ENCODE data around the gene PRICKLE2.

The PRICKLE2 gene

DNA sequence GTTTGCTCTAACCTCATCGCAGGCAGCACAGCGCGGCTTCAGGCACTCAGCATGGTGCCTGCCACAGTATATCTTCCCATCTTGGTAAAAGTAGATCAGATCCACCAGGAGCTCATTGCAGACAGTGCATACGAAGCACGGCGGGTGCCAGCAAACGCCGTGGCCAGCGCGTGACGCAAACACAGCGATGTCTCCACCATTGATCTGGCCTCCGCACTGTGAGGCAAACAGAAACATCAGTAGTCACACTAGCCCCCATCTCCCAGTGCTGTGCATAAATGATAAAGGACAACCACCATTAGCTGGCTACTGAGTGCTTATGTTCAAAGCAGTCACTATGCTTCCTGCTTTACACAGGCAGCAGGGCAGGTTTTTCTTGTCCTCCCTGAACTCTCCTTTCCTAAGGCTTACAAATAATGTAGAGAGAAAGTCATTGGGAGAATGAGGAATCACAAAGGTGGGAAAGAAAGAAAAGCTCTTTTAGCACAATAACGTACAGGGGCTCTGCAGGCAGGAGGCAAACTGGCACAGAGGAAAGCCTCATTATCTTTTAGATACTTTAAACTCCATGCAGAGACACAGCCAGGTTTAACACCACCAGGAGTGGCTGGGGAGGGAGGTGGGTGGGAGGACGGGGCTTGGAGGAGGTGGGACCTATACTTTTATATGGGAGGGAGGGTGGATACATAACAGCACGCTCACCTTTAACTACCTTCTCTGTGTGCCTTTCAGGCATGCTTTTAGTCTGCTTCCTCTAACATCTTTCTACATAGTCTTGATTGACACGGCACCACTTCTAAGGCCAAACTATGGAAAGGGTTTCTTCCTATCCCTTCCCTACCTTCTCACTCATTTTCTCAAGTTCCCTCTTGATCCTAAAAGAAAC is 67.9 kb downstream of the PRICKLE2 start:
- Histone ChIP-seq H3K4me1 (ENCODE audit: control insufficient read depth in 1 of 2, insufficient read depth in 1 of 2, low read depth in 1 of 2, low read length in 1 of 2) (no peaks in the 10 kb centered on the region), H3K9me3 (no peaks in the 10 kb centered on the region), H3K4me3 (ENCODE audit: low read depth in 1 of 2, low read length in 1 of 2) (no peak overlapping the region), H3K27ac (no peak overlapping the region), H3K36me3 (no peaks in the 10 kb centered on the region), H3K27me3 (peaks cover 40% of the 10 kb centered on the region)
- TF ChIP-seq, protein P1, sequence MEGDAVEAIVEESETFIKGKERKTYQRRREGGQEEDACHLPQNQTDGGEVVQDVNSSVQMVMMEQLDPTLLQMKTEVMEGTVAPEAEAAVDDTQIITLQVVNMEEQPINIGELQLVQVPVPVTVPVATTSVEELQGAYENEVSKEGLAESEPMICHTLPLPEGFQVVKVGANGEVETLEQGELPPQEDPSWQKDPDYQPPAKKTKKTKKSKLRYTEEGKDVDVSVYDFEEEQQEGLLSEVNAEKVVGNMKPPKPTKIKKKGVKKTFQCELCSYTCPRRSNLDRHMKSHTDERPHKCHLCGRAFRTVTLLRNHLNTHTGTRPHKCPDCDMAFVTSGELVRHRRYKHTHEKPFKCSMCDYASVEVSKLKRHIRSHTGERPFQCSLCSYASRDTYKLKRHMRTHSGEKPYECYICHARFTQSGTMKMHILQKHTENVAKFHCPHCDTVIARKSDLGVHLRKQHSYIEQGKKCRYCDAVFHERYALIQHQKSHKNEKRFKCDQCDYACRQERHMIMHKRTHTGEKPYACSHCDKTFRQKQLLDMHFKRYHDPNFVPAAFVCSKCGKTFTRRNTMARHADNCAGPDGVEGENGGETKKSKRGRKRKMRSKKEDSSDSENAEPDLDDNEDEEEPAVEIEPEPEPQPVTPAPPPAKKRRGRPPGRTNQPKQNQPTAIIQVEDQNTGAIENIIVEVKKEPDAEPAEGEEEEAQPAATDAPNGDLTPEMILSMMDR (IDR thresholded peaks at IDR 0.05) = no peak

DNA sequence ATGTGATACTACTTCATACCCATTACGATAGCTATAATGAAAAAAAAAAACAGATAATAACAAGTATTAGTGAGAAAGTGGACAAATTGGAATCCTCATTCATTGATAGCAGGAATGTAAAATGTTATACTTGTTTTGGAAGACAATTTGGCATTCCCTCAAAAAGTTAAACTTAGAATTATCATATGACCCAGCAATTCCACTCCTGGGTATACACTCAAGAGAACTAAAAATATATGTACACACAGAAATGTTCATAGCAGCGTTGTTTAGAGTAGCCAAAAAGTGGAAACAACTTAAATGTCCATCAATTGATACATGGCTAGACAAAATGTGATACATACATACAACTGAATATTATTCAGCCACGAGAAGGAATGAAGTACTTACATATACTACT is 69.9 kb downstream of the PRICKLE2 start:
- Histone ChIP-seq H3K36me3 (no peaks in the 10 kb centered on the region), H3K4me1 (ENCODE audit: control insufficient read depth in 1 of 2, insufficient read depth in 1 of 2, low read depth in 1 of 2, low read length in 1 of 2) (peaks cover 5 to 6% of the 10 kb centered on the region in 2 experiments), H3K4me3 (ENCODE audit: low read depth in 1 of 2, low read length in 1 of 2) (no peak overlapping the region), H3K9me3 (no peaks in the 10 kb centered on the region), H3K27me3 (peaks cover 20% of the 10 kb centered on the region), H3K27ac (no peak overlapping the region)
- TF ChIP-seq, protein P1 (IDR thresholded peaks at IDR 0.05) = no peak

DNA sequence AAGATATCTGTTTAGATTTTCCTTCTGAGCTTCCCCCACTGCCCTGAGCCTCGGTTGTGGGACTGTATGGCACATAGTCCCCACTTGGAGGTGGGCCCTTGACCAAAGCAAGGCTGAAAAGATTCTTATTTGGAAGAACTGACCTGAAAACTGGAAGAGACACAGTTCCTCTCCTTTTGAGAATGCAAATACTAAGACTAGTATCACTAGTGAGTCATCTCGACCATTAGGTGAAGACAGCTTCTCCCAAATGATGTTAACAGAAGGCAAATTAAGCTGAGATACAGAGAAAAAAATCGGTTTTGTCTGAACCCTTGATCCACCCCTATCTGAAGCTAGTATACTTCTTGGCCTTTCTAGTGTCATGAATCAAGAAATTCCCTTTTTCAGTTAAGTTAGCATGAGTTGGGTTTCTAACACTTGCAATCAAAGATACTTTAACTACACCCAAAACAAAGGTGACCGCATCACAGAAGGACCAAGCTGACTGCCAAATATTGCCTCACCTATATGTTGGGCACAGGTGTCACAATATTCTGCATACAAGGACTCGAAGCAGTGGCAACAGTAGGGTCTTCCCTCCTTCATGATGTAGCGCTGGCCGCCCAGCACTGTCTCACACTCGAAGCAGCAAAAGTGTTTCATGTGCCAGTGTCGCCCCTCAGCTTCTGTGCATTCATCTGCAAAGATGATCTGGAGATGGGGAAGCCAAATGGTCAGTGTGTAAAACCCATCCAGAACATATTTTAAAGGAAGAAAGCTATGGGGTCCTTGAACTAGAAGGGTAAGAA is 72.4 kb downstream of the PRICKLE2 start:
- H3K4me3 ChIP-seq (ENCODE audit: low read depth in 1 of 2, low read length in 1 of 2) = no peak overlapping the region
- TF ChIP-seq, protein P1 (IDR thresholded peaks at IDR 0.05) = no peak
- H3K27me3 ChIP-seq = no peaks in the 10 kb centered on the region
- H3K36me3 ChIP-seq = no peaks in the 10 kb centered on the region
- no peak overlapping the region for H3K27ac ChIP-seq
- H3K9me3 ChIP-seq = no peaks in the 10 kb centered on the region
- peaks cover 5 to 6% of the 10 kb centered on the region in 2 experiments for H3K4me1 ChIP-seq (ENCODE audit: control insufficient read depth in 1 of 2, insufficient read depth in 1 of 2, low read depth in 1 of 2, low read length in 1 of 2)

DNA sequence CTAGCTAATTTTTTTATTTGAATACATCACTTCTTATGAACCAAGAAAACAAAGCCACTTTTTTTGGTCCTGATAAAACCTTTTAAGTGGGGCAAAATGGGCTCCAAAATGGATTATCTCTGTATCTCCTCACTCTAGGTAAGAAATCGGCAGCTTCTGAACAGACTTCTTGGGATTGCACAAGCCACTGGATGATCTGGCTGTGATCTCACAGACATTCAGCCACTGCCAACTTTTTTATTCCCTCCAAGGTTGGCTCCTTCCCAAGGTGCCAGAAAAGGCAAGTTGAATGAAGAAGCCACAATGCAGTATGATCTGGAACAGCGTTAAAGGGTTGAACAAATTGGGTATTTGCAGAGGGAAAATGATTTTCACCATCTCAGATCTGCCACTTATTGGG is 73.2 kb downstream of the PRICKLE2 start:
- H3K4me3 ChIP-seq (ENCODE audit: low read depth in 1 of 2, low read length in 1 of 2) = no peak overlapping the region
- no peak overlapping the region for H3K27ac ChIP-seq
- H3K4me1 ChIP-seq (ENCODE audit: control insufficient read depth in 1 of 2, insufficient read depth in 1 of 2, low read depth in 1 of 2, low read length in 1 of 2) = peaks cover 5 to 6% of the 10 kb centered on the region in 2 experiments
- H3K36me3 ChIP-seq = no peaks in the 10 kb centered on the region
- H3K27me3 ChIP-seq = no peaks in the 10 kb centered on the region
- TF ChIP-seq, protein P1 (IDR thresholded peaks at IDR 0.05) = no peak
- no peaks in the 10 kb centered on the region for H3K9me3 ChIP-seq

DNA sequence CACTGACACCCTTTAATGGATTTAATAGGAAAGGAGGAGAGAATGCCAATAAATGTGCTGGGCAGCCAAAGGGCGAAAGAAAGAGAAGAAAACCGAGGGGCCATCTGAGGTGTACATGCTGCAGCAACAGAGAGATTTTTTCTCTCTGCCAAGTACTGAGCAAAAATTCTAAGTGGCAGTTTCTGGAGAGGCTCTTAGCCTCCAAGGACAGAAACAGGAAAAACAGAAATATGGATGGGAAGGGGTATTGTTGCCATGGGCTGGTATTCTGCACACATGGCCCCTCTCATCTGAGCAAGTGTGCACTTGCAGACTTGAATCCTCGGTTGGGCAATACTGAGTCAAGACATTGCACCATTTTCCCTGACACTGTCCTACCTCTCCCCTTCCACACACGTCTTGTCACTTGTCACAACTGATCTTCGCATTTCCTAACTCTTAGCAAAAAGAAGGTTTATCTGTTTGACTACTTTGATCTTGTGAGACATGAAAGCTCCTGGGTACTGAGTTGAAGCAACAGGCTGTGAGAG is 73.9 kb downstream of the PRICKLE2 start:
- peaks cover 5 to 6% of the 10 kb centered on the region in 2 experiments for H3K4me1 ChIP-seq (ENCODE audit: control insufficient read depth in 1 of 2, insufficient read depth in 1 of 2, low read depth in 1 of 2, low read length in 1 of 2)
- no peaks in the 10 kb centered on the region for H3K27me3 ChIP-seq
- H3K9me3 ChIP-seq = no peaks in the 10 kb centered on the region
- no peak overlapping the region for H3K4me3 ChIP-seq (ENCODE audit: low read depth in 1 of 2, low read length in 1 of 2)
- TF ChIP-seq, protein P1 (IDR thresholded peaks at IDR 0.05) = no peak
- no peaks in the 10 kb centered on the region for H3K36me3 ChIP-seq
- no peak overlapping the region for H3K27ac ChIP-seq

Measured in neutrophil (primary cell).